Measurements from ENCODE around the gene ARL3.
"Not testable (repeated sequence)": the region's sequence is repeated elsewhere in the genome, so short reads cannot be mapped to it uniquely, and the experiment has no call there.

The ARL3 gene

DNA sequence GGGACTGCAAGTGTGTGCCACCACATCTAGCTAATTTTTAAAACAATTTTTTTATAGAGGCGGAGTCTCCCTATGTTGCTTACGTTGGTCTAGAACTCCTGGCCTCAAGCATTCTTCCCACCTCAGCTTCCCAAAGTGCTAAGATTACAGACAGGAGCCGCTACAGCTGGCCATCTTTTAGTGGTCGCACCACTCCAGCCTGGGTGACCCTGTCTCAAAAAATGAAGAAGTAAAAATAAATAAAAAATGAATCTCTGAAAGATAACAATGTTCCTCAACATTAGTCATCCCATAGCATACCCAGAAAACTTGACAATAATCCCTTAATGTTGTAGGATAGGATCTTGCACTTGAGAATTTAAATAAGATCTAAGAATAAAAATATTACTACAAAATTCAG lies 47.8 kb upstream of the ARL3 start:
- Histone ChIP-seq H3K9me2 (replicated peaks; ENCODE audit: control insufficient read depth, low read length) (no peaks in the 10 kb centered on the region), H3K79me2 (ENCODE audit: control insufficient read depth, low read length) (peaks cover 19% of the 10 kb centered on the region), H4K20me1 (ENCODE audit: control insufficient read depth, insufficient read depth, low read depth, low read length) (no peaks in the 10 kb centered on the region), H3K27me3 (ENCODE audit: control insufficient read depth, low read length) (no peaks in the 10 kb centered on the region), H3K9me3 (ENCODE audit: control insufficient read depth, insufficient read depth, low read length) (no peaks in the 10 kb centered on the region), H3K4me3 (ENCODE audit: low read length) (no peak overlapping the region), H3F3A (ENCODE audit: control insufficient read depth, insufficient read depth) (no peaks in the 10 kb centered on the region), H3K4me2 (ENCODE audit: low read length) (no peak overlapping the region), H3K27ac (ENCODE audit: low read depth, low read length) (no peak overlapping the region), H3K4me1 (ENCODE audit: control insufficient read depth, low read length) (no peaks in the 10 kb centered on the region), H3K36me3 (ENCODE audit: control insufficient read depth, low read length) (no peaks in the 10 kb centered on the region; the same call in 1 of the 2 replicates)
- TF ChIP-seq, protein P1, sequence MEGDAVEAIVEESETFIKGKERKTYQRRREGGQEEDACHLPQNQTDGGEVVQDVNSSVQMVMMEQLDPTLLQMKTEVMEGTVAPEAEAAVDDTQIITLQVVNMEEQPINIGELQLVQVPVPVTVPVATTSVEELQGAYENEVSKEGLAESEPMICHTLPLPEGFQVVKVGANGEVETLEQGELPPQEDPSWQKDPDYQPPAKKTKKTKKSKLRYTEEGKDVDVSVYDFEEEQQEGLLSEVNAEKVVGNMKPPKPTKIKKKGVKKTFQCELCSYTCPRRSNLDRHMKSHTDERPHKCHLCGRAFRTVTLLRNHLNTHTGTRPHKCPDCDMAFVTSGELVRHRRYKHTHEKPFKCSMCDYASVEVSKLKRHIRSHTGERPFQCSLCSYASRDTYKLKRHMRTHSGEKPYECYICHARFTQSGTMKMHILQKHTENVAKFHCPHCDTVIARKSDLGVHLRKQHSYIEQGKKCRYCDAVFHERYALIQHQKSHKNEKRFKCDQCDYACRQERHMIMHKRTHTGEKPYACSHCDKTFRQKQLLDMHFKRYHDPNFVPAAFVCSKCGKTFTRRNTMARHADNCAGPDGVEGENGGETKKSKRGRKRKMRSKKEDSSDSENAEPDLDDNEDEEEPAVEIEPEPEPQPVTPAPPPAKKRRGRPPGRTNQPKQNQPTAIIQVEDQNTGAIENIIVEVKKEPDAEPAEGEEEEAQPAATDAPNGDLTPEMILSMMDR (IDR thresholded peaks at IDR 0.05; ENCODE audit: low read depth, low read length, poor library complexity, severe bottlenecking), result no peak
- no peak for TF ChIP-seq EZH2phosphoT487 (IDR thresholded peaks at IDR 0.05; ENCODE audit: borderline replicate concordance, low read length)

DNA sequence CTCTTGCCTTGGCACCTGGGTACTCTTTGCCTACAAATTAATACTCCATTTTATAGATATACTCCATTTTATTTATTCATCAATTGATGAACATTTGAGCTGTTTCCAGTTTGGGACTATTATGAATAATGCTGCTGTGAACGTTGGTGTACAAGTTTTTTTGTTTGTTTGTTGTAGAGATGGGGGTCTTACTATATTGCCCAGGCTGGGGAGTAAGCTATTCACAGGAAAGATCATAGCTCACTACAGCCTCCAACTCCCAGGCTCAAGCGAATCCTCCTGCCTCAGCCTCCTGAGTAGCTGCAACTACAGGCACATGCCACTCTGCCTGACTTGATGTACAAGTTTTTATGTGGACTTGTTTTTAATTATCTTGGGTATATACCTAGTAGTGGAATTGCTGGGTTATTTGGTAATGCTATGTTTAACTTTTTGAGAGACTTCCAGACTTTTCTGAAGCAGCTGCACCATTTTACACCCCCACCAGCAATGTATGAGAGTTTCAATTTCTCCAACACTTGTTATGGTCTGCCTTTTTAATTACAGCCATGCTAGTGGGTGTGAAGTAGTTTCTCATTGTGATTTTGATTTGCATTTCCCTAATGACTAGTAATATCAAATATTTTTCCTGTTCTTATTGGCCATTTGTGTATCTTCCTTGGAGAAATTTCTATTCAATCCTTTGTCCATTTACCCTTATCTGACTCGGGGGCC lies 45.5 kb upstream of the ARL3 start:
- H3K9me3 ChIP-seq (ENCODE audit: control insufficient read depth, insufficient read depth, low read length), result no peaks in the 10 kb centered on the region
- H3K79me2 ChIP-seq (ENCODE audit: control insufficient read depth, low read length), result peaks cover 33% of the 10 kb centered on the region

DNA sequence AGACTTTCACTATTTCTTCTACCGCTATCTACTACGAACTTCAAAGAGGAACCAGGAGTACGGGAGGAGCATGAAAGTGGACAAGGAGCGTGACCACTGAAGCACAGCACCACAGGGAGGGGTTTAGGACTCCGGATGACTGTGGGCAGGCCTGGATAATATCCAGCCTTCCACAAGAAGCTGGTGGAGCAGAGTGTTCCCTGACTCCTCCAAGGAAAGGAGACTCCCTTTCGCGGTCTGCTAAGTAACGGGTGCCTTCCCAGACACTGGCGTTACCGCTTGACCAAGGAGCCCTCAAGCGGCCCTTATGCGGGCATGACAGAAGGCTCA lies 44.7 kb upstream of the ARL3 start:
- H3K4me1 ChIP-seq (ENCODE audit: control insufficient read depth, low read length); H3K9me2 ChIP-seq (replicated peaks; ENCODE audit: control insufficient read depth, low read length); H3K27me3 ChIP-seq (ENCODE audit: control insufficient read depth, low read length); H3K4me2 ChIP-seq (ENCODE audit: low read length); H3K36me3 ChIP-seq (ENCODE audit: control insufficient read depth, low read length); H3K9me3 ChIP-seq (ENCODE audit: control insufficient read depth, insufficient read depth, low read length); H3K27ac ChIP-seq (ENCODE audit: low read depth, low read length); H3F3A ChIP-seq (ENCODE audit: control insufficient read depth, insufficient read depth); H4K20me1 ChIP-seq (ENCODE audit: control insufficient read depth, insufficient read depth, low read depth, low read length); H3K4me3 ChIP-seq (ENCODE audit: low read length): not testable (repeated sequence)
- peaks cover 40% of the 10 kb centered on the region for H3K79me2 ChIP-seq (ENCODE audit: control insufficient read depth, low read length)

More for the DNA sequence above, 45.5 kb upstream of the ARL3 start:
- no peaks in the 10 kb centered on the region for H3K27me3 ChIP-seq (ENCODE audit: control insufficient read depth, low read length)
- H3K9me2 ChIP-seq (replicated peaks; ENCODE audit: control insufficient read depth, low read length), result no peaks in the 10 kb centered on the region
- no peak overlapping the region for H3K4me3 ChIP-seq (ENCODE audit: low read length)
- TF ChIP-seq EZH2phosphoT487 (IDR thresholded peaks at IDR 0.05; ENCODE audit: borderline replicate concordance, low read length), result no peak
- TF ChIP-seq, protein P1 (IDR thresholded peaks at IDR 0.05; ENCODE audit: low read depth, low read length, poor library complexity, severe bottlenecking), result no peak
- no peak overlapping the region for H3K4me2 ChIP-seq (ENCODE audit: low read length)
- H3K4me1 ChIP-seq (ENCODE audit: control insufficient read depth, low read length), result no peaks in the 10 kb centered on the region
- no peak overlapping the region for H3K27ac ChIP-seq (ENCODE audit: low read depth, low read length)
- no peaks in the 10 kb centered on the region for H4K20me1 ChIP-seq (ENCODE audit: control insufficient read depth, insufficient read depth, low read depth, low read length)
- no peaks in the 10 kb centered on the region for H3F3A ChIP-seq (ENCODE audit: control insufficient read depth, insufficient read depth)
- H3K36me3 ChIP-seq (ENCODE audit: control insufficient read depth, low read length), result no peaks in the 10 kb centered on the region; the same call in 1 of the 2 replicates

DNA sequence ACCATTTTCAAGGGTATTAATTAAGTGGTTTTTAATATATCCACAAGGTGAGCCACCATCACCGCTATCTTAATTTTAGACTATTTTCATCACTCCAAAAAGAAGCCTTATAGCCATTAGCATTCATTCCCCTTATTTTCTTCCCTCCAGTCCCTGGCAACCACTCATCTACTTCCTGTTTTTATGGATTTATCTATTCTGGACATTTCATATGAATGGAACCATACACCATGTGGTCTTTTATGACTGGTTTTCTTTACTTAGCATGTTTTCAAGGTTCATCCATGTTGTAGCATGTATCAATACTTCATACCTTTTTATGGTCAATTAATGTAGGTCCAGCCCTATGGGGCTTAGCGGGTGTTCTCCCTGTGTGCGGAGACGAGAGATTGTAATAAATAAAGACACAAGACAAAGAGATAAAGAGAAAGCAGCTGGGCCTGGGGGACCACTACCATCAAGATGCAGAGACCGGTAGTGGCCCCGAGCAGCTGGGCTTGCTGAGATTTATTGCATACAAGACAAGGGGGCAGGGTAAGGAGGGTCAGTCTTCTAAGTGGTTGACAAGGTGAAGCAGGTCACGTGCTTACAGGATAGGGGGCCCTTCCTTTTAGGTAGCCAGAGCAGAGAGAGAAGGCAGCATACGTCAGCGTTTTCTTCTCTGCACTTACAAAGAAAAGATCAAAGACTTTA lies 44.2 kb upstream of the ARL3 start:
- TF ChIP-seq, protein P1 (IDR thresholded peaks at IDR 0.05; ENCODE audit: low read depth, low read length, poor library complexity, severe bottlenecking), result no peak
- TF ChIP-seq EZH2phosphoT487 (IDR thresholded peaks at IDR 0.05; ENCODE audit: borderline replicate concordance, low read length), result no peak
- Histone ChIP-seq H3K4me2 (ENCODE audit: low read length) (no peak overlapping the region), H3K36me3 (ENCODE audit: control insufficient read depth, low read length) (no peaks in the 10 kb centered on the region; the same call in 1 of the 2 replicates), H3K27ac (ENCODE audit: low read depth, low read length) (no peak overlapping the region), H3K4me3 (ENCODE audit: low read length) (no peak overlapping the region), H3K27me3 (ENCODE audit: control insufficient read depth, low read length) (no peaks in the 10 kb centered on the region), H3K9me2 (replicated peaks; ENCODE audit: control insufficient read depth, low read length) (no peaks in the 10 kb centered on the region), H3K79me2 (ENCODE audit: control insufficient read depth, low read length) (peaks cover 45% of the 10 kb centered on the region), H3F3A (ENCODE audit: control insufficient read depth, insufficient read depth) (no peaks in the 10 kb centered on the region), H4K20me1 (ENCODE audit: control insufficient read depth, insufficient read depth, low read depth, low read length) (no peaks in the 10 kb centered on the region), H3K4me1 (ENCODE audit: control insufficient read depth, low read length) (no peaks in the 10 kb centered on the region), H3K9me3 (ENCODE audit: control insufficient read depth, insufficient read depth, low read length) (no peaks in the 10 kb centered on the region)
